ENCODE measurements around the gene IFITM10. TPM values are rescaled to one million over a fixed set of nuclear protein-coding genes. Genes with fewer than 3 reads are reported as not detected.

The IFITM10 gene
- 1 to 10 TPM in 1 of 2 experiments, under 1 TPM in 1; 0.96 to 1.3 TPM for total RNA-seq

DNA sequence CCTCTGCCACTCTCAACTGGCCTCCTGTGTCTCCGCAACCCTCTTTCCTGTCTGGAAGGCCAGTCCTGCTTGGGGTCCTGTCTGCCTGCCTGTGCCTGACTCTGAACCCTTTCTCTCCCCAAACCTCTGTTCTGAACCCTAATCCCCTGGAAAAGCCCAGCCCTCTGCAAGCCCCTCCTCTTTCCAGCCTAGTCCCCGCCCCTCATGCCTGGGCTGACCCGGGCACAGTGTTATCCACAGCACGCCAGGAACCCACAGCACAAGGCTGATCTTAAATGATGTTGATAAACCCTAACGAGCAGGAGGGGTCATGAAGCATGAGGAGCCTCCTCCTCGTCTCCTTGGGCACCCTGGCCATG is at the start of gene IFITM10:
TSS of gene IFITM10 (minus strand) at position 115 of the 359 bp plus-strand sequence. CDS start 153 bp downstream, outside the sequence.
- Mint-ChIP-seq H3K36me3 (ENCODE audit: low read depth) (peaks cover 10% of the 10 kb centered on the region), H3K4me3 (no peak within 1 kb of the TSS), H3K9me3 (peaks cover 9% of the 10 kb centered on the region), H3K27me3 (peaks cover 21% of the 10 kb centered on the region), H3K4me1 (peaks cover 29% of the 10 kb centered on the region), H3K27ac (no peak within 1 kb of the TSS)
- no peak for DNase-seq
- ChIA-PET CTCF (no interaction called here), POLR2A (no interaction called here)

GRCh38 chr11:1797391-1798125 is 47.2 kb upstream of the IFITM10 start:
- no peaks in the 10 kb centered on the region for H3K36me3 Mint-ChIP-seq (ENCODE audit: low read depth)
- H3K4me1 Mint-ChIP-seq = peaks cover 8% of the 10 kb centered on the region
- CTCF ChIA-PET = interaction anchor here (1.1 to 1.2 kb wide), 2 partner anchors 8 to 104 kb away, joined by 4 to 5 read pairs; no protein-coding TSS in a partner anchor
- peaks cover 5% of the 10 kb centered on the region for H3K27me3 Mint-ChIP-seq
- H3K4me3 Mint-ChIP-seq = no peak overlapping the region
- POLR2A ChIA-PET = no interaction called here
- DNase-seq = no peak
- H3K9me3 Mint-ChIP-seq = peaks cover 4% of the 10 kb centered on the region
- H3K27ac Mint-ChIP-seq = no peak overlapping the region

DNA sequence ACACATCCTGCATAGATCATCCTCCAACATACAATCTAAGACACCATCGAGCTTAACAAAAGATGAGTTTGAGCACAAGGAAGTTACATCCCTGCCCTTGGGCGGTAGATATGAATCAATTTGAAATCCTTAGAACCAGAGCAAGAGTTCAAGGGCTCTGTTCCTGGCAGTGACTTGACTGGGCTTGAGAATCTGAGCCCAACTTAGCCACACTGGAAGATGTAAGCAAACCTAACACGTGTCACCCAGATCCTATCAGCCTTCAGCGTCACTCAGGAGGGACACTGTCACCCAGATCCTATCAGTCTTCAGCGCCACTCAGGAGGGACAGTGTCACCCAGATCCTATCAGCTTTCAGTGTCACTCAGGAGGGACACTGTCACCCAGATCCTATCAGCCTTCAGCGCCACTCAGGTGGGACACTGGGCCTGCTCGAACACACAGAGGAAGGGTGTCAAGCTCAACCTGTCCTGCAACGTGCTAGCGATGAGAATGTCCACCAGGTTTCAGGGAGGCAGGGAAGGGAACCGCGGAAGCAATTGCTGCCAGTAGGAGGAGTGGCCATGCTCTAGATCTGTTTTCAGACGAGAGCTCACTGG is 46.1 kb upstream of the IFITM10 start:
- no peak overlapping the region for H3K4me3 Mint-ChIP-seq
- CTCF ChIA-PET = interaction anchor here (1.1 to 1.2 kb wide), 2 partner anchors 10 to 103 kb away, joined by 4 to 5 read pairs; no protein-coding TSS in a partner anchor
- H3K36me3 Mint-ChIP-seq (ENCODE audit: low read depth) = no peaks in the 10 kb centered on the region
- peaks cover 6% of the 10 kb centered on the region for H3K9me3 Mint-ChIP-seq
- POLR2A ChIA-PET = no interaction called here
- H3K27ac Mint-ChIP-seq = no peak overlapping the region
- H3K4me1 Mint-ChIP-seq = peaks cover 13% of the 10 kb centered on the region
- DNase-seq = no peak
- peaks cover 9% of the 10 kb centered on the region for H3K27me3 Mint-ChIP-seq

DNA sequence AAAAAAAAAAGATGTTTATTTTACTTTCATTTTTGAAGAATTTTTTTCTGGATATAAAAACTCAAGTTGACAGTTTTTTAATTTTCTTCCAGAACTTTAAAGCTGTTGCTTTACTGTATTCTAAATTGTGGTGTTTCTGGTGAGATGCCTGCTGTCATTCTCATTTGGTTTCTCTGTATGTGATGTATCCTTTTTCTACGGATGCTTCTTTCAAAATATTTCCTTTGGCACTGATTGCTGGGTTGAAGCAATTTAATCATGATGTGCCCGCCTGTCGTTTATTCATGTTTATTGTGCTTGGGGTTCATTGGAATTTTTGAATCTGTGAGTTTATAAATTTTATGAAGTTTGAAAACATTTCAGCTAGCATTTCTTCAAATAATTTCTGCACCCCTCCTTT is 42.7 kb upstream of the IFITM10 start:
- H3K27me3 Mint-ChIP-seq = peaks cover 12% of the 10 kb centered on the region
- H3K27ac Mint-ChIP-seq = no peak overlapping the region
- no peaks in the 10 kb centered on the region for H3K36me3 Mint-ChIP-seq (ENCODE audit: low read depth)
- H3K4me3 Mint-ChIP-seq = no peak overlapping the region
- no peak for DNase-seq
- ChIA-PET POLR2A (no interaction called here), CTCF (interaction anchor here (0.7 to 1.5 kb wide), 3 partner anchors 12 to 99 kb away, joined by 3 read pairs; no protein-coding TSS in a partner anchor)
- H3K9me3 Mint-ChIP-seq = peaks cover 6% of the 10 kb centered on the region
- H3K4me1 Mint-ChIP-seq = peaks cover 13% of the 10 kb centered on the region

DNA sequence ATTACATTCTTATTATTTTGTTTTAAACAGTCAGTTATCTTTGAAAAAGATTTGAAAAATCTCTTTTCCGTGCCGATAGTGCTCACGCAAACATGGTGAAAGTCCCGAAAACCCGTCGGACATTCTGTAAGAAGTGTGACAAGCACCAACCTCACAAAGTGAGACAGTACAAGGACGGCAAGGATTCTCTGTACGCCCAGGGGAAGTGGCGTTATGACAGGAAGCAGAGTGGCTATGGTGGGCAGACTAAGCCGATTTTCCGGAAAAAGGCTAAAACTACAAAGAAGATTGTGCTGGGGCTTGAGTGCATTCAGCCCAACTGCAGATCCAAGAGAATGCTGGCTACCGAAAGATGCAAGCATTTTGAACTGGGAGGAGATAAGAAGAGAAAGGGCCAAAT is 42.1 kb upstream of the IFITM10 start:
- no peak overlapping the region for H3K27ac Mint-ChIP-seq
- peaks cover 13% of the 10 kb centered on the region for H3K4me1 Mint-ChIP-seq
- no peak for DNase-seq
- H3K36me3 Mint-ChIP-seq (ENCODE audit: low read depth) = no peaks in the 10 kb centered on the region
- H3K9me3 Mint-ChIP-seq = peaks cover 6% of the 10 kb centered on the region
- ChIA-PET POLR2A (interaction anchor here (0.6 kb wide), 1 partner anchor 218 kb away, joined by 3 read pairs; no protein-coding TSS in a partner anchor), CTCF (interaction anchor here (1.5 kb wide), 1 partner anchor 12 kb away, joined by 3 read pairs; no protein-coding TSS in a partner anchor)
- no peak overlapping the region for H3K4me3 Mint-ChIP-seq
- peaks cover 12% of the 10 kb centered on the region for H3K27me3 Mint-ChIP-seq

DNA sequence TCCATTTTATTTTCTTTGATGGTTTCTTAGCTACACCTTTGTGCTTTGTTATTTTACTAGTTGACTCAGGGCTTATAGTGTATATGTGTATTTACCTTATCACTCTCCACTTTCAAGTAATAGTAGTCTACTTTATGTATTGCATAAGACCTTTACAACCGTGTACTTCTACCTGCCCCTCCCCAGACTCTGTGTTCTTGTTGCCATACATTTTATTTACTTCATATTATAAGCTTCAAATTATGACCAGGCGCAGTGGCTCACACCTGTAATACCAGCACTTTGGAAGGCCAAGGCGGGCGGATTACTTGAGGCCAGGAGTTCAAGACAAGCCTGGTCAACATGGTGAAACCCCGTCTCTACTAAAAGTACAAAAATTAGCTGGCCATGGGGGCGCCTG is 41.5 kb upstream of the IFITM10 start:
- peaks cover 6% of the 10 kb centered on the region for H3K9me3 Mint-ChIP-seq
- no peak overlapping the region for H3K4me3 Mint-ChIP-seq
- CTCF ChIA-PET = interaction anchor here (0.7 to 1.6 kb wide), 4 partner anchors 11 to 41 kb away, joined by 3 to 4 read pairs (median 3); no protein-coding TSS in a partner anchor
- peaks cover 12% of the 10 kb centered on the region for H3K27me3 Mint-ChIP-seq
- POLR2A ChIA-PET = no interaction called here
- DNase-seq = no peak
- H3K4me1 Mint-ChIP-seq = peaks cover 13% of the 10 kb centered on the region
- no peak overlapping the region for H3K27ac Mint-ChIP-seq
- no peaks in the 10 kb centered on the region for H3K36me3 Mint-ChIP-seq (ENCODE audit: low read depth)

DNA sequence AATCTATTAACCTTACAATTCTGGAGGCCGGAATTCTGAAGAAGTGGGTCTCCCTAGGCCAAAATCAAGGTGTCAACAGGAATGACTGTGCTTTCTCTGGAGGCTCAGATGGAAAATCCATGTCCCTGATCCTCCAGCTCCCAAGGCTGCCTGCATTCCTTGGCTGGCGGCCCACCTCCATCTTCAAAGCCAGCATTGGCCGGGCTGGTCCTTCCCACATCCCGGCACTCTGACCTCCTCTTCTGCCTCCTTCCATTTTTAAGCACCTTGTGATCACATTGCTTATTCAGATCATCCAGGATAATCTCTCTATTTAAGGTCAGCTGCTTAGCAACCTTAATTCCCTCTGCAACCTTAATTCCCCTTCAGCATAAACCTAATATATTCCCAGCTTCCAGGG is 36.1 kb upstream of the IFITM10 start:
- H3K4me3 Mint-ChIP-seq = no peak overlapping the region
- H3K9me3 Mint-ChIP-seq = no peaks in the 10 kb centered on the region
- peaks cover 6% of the 10 kb centered on the region for H3K27me3 Mint-ChIP-seq
- DNase-seq = no peak
- H3K36me3 Mint-ChIP-seq (ENCODE audit: low read depth) = no peaks in the 10 kb centered on the region
- no peaks in the 10 kb centered on the region for H3K4me1 Mint-ChIP-seq
- POLR2A ChIA-PET = no interaction called here
- H3K27ac Mint-ChIP-seq = no peak overlapping the region
- CTCF ChIA-PET = interaction anchor here (0.8 kb wide), 1 partner anchor 93 kb away, joined by 3 read pairs; no protein-coding TSS in a partner anchor

DNA sequence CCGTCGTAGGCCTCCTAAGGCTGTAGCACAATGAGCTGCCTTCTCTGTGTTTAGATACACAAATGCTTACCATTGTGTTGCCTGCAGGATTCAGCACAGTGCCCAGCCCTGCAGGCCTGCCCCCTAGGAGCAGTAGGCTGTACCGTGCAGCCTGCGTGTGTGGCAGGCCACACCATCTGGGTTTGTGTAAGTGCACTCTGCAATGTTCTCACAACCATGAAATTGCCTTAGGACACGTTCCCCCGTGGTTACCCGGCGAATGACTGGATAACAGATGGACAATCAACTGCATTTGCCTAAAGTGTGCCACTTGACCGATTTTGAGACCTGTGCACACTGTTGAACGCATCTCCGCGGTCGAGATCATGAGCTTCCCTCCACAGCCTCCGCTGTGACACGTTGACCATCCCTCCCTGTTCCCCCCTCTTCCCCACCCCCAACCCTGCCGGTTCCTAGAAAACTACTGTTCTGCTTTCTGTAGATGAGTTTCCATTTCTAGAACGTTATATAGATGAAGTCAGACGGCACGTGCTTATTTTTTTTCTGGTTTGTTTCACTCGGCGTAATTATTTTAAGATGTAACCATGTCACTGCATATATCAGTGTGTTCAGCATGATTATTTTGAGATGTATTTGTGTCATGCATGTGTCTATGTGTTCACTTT is 35.5 kb upstream of the IFITM10 start:
- H3K9me3 Mint-ChIP-seq = no peaks in the 10 kb centered on the region
- H3K36me3 Mint-ChIP-seq (ENCODE audit: low read depth) = no peaks in the 10 kb centered on the region
- H3K4me1 Mint-ChIP-seq = no peaks in the 10 kb centered on the region
- no peak overlapping the region for H3K27ac Mint-ChIP-seq
- no peak for DNase-seq
- POLR2A ChIA-PET = no interaction called here
- peaks cover 4% of the 10 kb centered on the region for H3K27me3 Mint-ChIP-seq
- CTCF ChIA-PET = interaction anchor here (0.6 to 1.0 kb wide), 4 partner anchors 22 to 1416 kb away, joined by 3 read pairs; no protein-coding TSS in a partner anchor
- no peak overlapping the region for H3K4me3 Mint-ChIP-seq

DNA sequence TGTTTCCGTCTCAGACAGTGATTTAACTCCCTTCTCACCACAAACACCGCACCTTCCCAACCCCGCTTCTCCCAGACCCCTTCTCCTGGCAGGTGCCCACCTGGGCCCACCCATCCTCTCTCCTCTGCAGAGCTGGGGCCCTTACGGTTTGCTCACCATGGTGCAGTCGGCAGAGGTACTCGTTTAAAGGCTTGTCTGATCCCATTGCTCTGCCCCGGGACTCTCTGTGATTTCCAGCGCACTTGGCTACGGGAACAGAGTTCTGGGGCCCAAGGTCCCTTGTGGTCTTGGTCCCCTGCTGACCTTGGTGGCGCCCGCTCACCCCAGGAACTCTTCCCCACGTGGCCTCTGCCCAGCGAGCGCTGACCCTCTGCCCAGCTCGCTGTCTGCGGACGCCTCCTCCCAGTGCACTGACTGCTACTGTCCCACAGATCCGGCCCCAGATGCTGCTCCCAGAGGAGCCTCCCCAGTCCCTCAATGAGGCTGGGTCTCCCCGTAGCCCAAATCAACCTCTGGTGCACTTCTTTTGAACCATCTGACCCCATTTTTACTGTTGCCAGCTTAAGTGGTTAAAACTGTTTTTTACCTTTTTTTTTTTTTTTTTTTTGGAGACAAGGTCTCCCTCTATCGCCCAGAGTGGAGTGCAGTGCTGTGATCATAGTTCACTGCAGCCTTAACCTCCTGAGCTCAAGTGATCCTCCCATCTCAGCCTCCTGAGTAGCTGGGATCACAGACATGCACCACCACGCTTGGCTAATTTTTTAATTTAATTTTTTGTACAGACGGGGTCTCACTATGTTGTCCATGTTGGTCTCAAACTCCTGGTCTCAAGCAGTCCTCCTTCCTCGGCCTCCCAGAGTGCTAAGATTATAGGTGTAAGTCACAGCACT is 34.6 kb upstream of the IFITM10 start:
- CTCF ChIA-PET = interaction anchor here (0.6 to 1.0 kb wide), 3 partner anchors 23 to 1417 kb away, joined by 3 read pairs; no protein-coding TSS in a partner anchor
- Mint-ChIP-seq H3K36me3 (ENCODE audit: low read depth) (no peaks in the 10 kb centered on the region), H3K4me3 (no peak overlapping the region), H3K4me1 (no peaks in the 10 kb centered on the region), H3K27me3 (no peaks in the 10 kb centered on the region), H3K9me3 (no peaks in the 10 kb centered on the region), H3K27ac (no peak overlapping the region)
- POLR2A ChIA-PET = no interaction called here
- no peak for DNase-seq

DNA sequence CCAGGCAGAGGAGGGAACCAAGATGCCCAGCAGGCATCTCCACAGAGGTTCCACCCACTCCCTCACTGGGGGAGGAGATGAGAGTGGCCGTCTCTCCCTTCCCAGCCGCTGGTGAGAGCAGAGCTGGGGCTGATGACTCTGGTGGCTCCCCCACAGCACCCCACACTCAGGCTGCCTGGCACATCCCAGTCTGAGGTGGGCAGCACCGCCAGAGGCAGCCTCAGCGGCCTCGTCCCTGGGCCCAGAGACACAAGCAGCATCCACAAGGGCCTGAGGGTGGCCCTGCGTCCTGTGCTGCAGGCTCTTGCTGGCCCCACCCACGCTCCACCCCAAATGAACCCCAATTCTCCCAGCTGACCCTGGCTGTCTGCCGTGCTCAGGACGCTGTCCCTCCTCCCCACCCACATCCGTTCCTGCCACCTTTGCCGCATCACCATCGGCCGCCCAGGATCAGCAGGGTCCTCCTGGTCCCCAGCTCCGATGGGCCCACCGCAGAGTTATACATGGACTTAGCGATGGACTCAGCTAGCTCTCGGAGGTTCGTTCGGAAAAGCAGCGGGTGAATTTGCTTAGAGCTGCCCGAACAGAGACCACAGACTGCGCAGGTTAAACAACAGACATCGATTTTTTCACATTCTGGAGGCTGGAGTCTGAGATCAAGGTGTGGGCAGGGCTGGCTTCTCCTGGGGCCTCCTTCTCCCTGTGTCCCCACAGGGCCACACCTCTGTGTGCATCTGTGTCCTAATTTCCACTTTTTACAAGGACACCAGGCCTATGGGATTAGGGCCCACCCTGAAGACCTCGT is 33.5 kb upstream of the IFITM10 start:
- no peak overlapping the region for H3K27ac Mint-ChIP-seq
- DNase-seq = no peak
- ChIA-PET POLR2A (no interaction called here), CTCF (interaction anchor here (1.0 kb wide), 1 partner anchor 51 kb away, joined by 3 read pairs; no protein-coding TSS in a partner anchor)
- H3K9me3 Mint-ChIP-seq = no peaks in the 10 kb centered on the region
- no peaks in the 10 kb centered on the region for H3K36me3 Mint-ChIP-seq (ENCODE audit: low read depth)
- H3K4me1 Mint-ChIP-seq = no peaks in the 10 kb centered on the region
- H3K4me3 Mint-ChIP-seq = no peak overlapping the region
- no peaks in the 10 kb centered on the region for H3K27me3 Mint-ChIP-seq

DNA sequence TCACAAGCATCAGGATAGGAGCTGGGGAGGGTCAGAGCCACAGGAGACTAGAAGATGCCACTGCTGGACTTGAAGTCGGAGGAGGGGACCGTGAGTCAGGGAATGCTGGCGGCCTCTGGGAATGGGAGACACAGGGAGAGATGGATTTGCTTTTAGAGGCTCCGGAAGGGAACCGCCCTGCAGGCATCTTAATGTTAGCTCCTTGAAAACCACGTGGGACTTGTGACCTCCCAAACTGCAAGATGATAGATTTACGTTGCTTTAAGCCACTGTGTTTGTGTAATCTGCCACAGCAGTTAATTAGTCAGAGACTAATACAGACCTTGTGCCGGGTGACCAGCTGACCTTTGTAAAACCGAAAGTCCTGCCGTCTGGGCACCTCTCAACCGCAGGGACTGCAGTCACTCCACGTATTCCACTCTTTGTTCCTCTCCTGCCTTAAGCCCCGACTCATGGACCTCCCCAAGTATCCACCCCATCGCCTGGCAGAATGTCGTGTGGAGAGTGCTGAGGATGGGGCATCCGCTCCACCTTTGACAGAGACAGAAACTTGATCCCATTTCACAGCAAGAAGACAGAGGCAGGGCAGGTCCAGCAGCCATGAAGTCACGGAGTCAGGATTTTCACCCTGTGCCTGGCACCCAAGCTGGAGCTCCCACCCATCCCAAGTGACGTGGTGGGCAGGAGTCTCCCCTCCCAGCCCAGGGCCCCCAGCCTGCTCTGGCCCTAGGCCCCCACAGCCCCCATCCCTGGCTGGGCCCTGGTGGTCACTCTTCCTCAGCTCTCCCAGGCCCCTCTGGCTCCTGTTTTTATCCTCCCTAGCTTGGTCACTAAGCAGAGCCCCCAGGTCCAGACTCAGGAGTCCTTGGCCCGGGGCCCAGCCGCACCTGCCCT is 32.7 kb upstream of the IFITM10 start:
- DNase-seq = no peak
- H3K4me3 Mint-ChIP-seq = no peak overlapping the region
- no peaks in the 10 kb centered on the region for H3K27me3 Mint-ChIP-seq
- POLR2A ChIA-PET = no interaction called here
- CTCF ChIA-PET = interaction anchor here (0.8 to 1.0 kb wide), 2 partner anchors 50 kb away, joined by 3 read pairs; no protein-coding TSS in a partner anchor
- H3K4me1 Mint-ChIP-seq = no peaks in the 10 kb centered on the region
- H3K27ac Mint-ChIP-seq = no peak overlapping the region
- no peaks in the 10 kb centered on the region for H3K36me3 Mint-ChIP-seq (ENCODE audit: low read depth)
- no peaks in the 10 kb centered on the region for H3K9me3 Mint-ChIP-seq
